ENCODE measurements around the gene NBEAL2.

The NBEAL2 gene

GRCh38 chr3:46978985-46979944, at the start of gene NBEAL2:
Gene NBEAL2, plus strand, starts transcription at chr3:46979666. Its CDS starts 196 bp downstream, at chr3:46979862.
- peak; percentile 93 for DNase-seq

- DNase-seq, result no peak
Observed at GRCh38 chr3:46930166-46930944, 49.1 kb upstream of the NBEAL2 start.

GRCh38 chr3:46930945-46931403, 48.5 kb upstream of the NBEAL2 start:
- DNase-seq, result no peak

GRCh38 chr3:46931631-46932331, 47.7 kb upstream of the NBEAL2 start:
- DNase-seq, result peak; percentile 37

- DNase-seq, result no peak
Observed at GRCh38 chr3:46932455-46933225, 46.8 kb upstream of the NBEAL2 start.

GRCh38 chr3:46933261-46933660, 46.2 kb upstream of the NBEAL2 start:
- no peak for DNase-seq

GRCh38 chr3:46934072-46934471, 45.4 kb upstream of the NBEAL2 start:
- no peak for DNase-seq

- no peak for DNase-seq
Observed at GRCh38 chr3:46934498-46935167, 44.8 kb upstream of the NBEAL2 start.

- peak; percentile 70 for DNase-seq
Observed at GRCh38 chr3:46935168-46935858, 44.2 kb upstream of the NBEAL2 start.

GRCh38 chr3:46935989-46936558, 43.4 kb upstream of the NBEAL2 start:
- DNase-seq, result no peak

GRCh38 chr3:46936733-46937250, 42.7 kb upstream of the NBEAL2 start:
- no peak for DNase-seq

GRCh38 chr3:46938118-46938517, 41.3 kb upstream of the NBEAL2 start:
- no peak for DNase-seq

GRCh38 chr3:46939578-46940445, 39.7 kb upstream of the NBEAL2 start:
- DNase-seq, result no peak

GRCh38 chr3:46942076-46942475, 37.4 kb upstream of the NBEAL2 start:
- DNase-seq, result no peak

- DNase-seq, result no peak
Observed at GRCh38 chr3:46942481-46943236, 36.8 kb upstream of the NBEAL2 start.

- no peak for DNase-seq
Observed at GRCh38 chr3:46943237-46944187, 36.0 kb upstream of the NBEAL2 start.

GRCh38 chr3:46944191-46944590, 35.3 kb upstream of the NBEAL2 start:
- DNase-seq, result no peak
